Fibroblast of pulmonary artery (primary cell): ENCODE results near the gene ATP1B3.
A peak's percentile ranks its signal among the peaks of the same experiment; 100 is the strongest.

Experiments
- DNase-seq: peaks from one replicate; pipeline ENCODE4 v3.0.0-alpha.2; 2010; ENCODE audit warnings: low read depth
- H3K4me3 ChIP-seq: replicated peaks from 2 replicates; pipeline ENCODE4 v1.5.1; 2011; ENCODE audit warnings: low read depth, mild to moderate bottlenecking, control low read depth, low read length, moderate library complexity
- CTCF ChIP-seq: IDR thresholded peaks from 2 replicates; pipeline ENCODE4 v1.5.1; 2011; ENCODE audit warnings: mild to moderate bottlenecking, control low read depth, low read length, inconsistent platforms; ENCODE audit errors: missing control alignments

The ATP1B3 gene

GRCh38 chr3:141940194-141940776 lies 63.8 kb downstream of the ATP1B3 start:
- H3K4me3 ChIP-seq = no peak overlapping the region
- TF ChIP-seq CTCF = peak; percentile 3
- peak; percentile 63 for DNase-seq

GRCh38 chr3:141941093-141941492 lies 64.7 kb downstream of the ATP1B3 start:
- DNase-seq = no peak
- no peak for TF ChIP-seq CTCF
- H3K4me3 ChIP-seq = no peak overlapping the region

- no peak for DNase-seq
- no peak for TF ChIP-seq CTCF
- no peak overlapping the region for H3K4me3 ChIP-seq
These were observed 65.6 kb downstream of the ATP1B3 start for GRCh38 chr3:141942006-141942405.

GRCh38 chr3:141945726-141946485 lies 69.5 kb downstream of the ATP1B3 start:
- DNase-seq = no peak
- TF ChIP-seq CTCF = no peak
- H3K4me3 ChIP-seq = no peak overlapping the region

GRCh38 chr3:141949399-141949798 lies 73.0 kb downstream of the ATP1B3 start:
- DNase-seq = no peak
- no peak for TF ChIP-seq CTCF
- H3K4me3 ChIP-seq = no peak overlapping the region

GRCh38 chr3:141949972-141950371 lies 73.5 kb downstream of the ATP1B3 start:
- H3K4me3 ChIP-seq = no peak overlapping the region
- DNase-seq = no peak
- TF ChIP-seq CTCF = no peak
